Activated CD8-positive, alpha-beta memory T cell treated with anti-CD3 and anti-CD28 coated beads for 48 hours (primary cell): Measurements from ENCODE around the gene C3orf52.

Experiments
- DNase-seq, 3 experiments: peaks; one replicate each; pipeline ENCODE4 v3.0.0-alpha.2; 2020; ENCODE audit warnings: low read depth in 2 of 3, low spot score in 2 of 3

The C3orf52 gene

DNA sequence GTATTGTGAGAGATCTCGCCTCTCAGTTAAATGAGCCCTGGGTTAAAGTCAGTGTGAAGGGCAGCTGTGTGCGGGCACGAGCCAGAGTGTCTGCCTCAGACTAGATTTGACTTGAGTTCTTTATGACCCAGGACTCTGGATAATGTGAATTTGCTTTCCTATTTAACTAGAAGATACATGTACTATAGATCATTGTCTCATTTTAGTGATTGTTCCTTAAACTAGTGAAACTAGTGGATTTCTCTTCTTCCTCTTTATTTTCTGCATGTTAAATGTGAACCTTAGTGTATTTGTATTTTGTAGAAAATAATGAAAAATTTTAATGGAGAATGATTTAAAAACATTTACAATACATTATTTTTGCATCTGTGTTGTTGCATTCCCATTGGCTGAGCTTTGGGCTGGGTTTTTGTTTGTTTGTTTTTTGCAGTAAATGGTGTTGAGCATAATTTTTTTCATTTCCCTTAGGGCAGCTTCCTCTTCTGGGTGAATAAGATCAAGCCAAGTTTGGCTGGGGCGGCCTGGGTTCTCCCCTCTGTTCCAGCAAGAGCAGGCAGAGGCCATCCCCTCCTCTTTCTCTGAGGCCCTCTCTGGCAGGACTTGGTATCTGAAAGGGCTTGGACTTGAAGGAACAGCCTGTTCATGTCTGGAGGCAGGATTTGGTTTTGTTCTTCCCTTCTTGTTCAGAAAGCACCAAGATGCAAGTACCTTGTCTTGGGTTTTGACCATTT is 31.8 kb downstream of the C3orf52 start:
- DNase-seq, result no peak

DNA sequence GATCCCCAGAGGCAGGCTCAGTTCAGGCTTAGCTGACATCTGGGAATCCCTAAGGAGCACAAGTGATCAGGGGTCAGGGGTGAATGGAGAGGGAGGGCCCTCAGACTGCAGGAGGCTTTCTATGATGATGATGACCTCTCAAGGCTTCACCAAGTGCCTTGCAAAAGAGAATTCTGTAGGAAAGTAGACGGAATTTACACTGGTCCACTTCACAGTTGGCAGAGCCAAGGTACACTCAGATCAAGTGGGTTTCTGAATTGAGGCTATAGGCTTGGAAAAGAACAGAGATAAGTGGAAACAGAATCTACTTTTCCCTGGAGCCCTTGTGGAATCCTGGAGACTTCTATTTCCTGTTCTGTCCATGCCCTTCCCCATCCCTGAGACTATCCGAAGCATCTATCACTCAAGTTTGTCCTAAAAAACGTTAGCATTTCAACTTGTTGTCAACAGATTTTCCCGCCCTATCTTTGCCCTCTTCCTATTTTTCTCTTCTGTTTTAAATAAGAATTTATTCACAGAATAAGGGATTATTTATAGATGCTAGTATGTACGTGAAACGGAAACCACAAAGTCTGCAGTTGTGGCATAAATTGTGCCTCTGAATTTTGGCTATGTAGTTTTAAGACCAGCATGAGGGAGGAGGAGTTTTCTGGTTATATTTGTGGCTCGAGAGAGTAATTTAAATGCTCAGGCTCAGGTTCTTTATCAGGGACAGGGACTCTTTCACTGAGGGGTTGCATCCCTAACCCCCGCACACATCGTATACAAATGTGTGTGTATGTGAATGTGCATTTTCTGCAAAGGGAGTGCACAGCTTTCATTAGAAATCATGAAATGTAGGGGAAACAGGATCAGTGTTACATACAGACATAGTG is 34.0 kb downstream of the C3orf52 start:
- no peak for DNase-seq

DNA sequence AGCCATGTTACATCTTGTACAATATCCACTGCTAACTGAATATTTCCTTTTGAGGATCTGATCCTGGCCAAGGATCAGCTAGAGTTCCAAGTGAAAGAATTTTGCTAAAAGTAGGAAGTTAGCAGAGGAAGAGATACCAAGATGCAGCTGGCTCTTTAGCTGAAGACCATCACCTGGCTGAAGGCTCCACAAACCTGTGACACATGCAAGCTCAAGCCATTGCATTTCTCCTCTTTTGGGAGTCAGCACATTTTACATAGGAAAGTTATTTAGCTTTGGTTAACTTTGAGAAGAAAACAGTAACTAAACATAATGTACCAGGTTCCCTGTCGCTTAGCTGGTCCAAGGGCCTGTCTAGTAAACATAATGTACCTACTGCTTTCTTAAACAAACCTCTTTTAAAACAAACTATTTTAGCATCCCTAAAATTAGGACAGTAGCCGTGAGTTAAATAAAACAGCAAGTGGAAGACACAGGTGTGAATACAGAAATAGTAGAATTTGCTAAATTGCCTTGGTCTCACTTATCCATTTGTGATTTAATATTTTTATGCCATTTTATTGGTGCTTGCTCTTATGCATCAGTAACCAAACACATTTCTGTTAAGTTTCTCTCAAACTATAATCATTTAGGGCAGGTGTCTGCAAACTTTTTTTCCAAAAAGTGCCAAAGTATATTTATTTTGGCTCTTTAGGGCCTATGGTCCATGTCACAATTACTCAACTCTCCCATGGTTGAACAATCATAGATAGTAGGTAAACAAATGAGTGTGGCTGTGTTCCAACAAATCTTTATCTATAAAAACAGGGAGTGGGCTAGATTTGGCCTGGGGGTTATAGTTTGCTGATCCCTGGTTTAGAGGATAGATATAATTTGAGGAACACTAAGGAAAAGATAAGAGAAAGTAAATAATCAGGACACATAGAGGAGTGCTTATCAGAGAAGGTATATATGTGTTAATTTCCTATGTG is 35.7 kb downstream of the C3orf52 start:
- DNase-seq, result no peak

DNA sequence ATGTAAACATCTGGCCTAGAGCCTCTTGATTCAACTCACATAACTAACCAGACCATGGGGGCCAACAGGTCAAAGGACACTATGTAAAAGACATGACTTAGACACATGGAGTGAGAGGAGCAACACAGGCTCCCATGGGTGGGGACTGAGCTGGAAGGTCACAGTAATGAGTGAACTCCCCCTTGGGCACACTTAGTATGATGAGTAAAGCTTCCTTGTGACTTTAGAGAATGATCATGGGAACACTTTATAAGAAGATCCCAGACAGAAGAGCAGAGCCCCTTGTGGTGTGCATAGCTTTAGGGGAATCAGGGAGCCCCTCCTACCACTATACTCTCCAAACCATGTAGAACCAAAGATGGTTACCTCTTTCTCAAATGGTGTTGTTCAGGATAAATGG is 36.7 kb downstream of the C3orf52 start:
- DNase-seq, result no peak

DNA sequence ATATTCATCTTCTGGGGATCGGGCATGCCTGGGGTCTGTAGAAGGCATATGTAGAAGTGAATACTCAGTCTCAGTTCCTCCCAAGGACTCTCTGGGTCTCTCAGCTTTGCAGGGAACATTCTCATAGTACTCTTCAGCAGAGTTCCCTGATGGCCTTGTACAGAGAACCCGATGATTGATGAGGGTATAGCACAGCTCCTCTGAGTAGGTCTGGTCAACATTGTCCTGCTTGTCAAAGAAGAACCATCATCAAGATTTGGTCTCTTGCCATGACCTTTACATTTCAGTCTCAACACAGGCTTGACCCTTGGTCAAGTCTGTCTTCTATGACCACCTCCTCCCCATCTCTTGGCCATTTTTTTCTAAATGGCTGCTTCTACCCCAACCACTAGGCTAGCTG is 37.4 kb downstream of the C3orf52 start:
- no peak for DNase-seq

DNA sequence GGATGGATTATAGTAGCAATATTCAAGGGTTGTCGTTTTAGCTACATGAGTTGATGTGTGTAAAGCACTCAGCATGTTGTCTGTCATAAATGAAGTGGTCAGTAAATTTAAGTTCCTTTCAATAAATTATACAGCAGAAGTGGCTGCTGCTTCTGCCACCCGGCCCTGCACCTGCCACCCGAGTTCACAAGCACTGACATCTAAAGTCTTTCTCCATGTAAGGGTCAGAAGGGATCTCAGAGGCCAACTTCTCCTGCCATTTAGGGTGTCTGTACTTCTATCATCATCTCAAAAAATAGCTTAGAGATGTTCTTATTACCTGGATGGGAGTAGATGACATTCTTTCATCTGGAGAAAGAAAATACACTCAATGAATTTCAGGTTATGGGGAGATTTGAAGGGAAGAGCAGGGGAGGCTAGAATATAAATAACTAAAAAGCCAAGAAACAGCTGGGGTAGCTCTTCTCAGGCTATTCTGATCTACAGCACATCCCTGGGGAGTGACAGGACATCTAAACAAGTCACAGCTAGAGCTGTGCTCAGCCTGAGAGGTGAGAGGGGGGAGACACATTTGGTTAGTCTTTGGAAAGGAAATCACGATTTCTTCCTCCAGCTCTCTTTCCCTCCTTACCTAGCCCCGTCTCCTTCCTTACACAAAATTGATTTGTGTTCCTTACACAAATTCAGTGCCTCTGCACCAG is 38.9 kb downstream of the C3orf52 start:
- no peak for DNase-seq

GRCh38 chr3:112126511-112126911 is 40.3 kb downstream of the C3orf52 start:
- no peak for DNase-seq

- no peak for DNase-seq
Observed at GRCh38 chr3:112127522-112128494, 41.6 kb downstream of the C3orf52 start.

DNA sequence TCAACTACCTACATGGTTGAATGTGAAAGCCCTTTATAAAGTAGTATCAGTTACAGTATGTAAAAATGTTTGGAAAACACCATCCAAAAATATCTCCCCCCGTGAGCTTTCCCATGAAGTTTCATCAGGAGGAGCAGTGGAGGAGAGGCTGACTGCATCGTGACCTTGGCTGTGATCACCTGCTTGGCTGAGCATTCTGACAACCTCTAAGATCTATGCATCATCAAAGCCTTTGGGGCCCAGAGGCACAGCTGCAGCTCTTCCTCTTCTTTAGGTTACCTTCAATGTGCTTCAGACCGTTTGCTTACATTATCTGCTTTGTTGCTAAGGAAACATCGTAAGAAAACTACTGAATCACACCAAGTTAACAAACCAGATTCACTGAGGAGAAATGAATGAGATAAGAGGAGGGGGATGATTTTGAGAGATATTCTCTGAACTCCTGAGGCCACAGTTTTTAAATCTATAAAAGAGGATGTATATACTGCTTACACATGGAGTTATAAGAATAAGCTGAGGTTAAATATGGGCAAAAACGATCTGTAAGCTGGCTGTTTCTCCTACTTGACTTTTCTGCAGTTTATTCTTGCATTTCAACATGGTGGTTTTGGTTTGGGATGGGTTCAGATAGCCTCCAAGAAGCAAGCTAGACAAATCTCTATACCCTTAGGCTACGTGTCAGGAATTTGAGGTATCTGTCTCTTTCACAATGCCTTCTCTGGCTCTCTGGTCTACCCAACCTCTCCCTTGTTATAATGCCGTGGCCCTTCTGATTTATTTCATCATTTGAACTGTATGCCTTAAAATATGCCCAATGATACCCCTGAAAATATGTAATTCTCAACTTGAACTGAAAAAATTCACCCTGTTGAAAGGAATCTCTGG is 42.9 kb downstream of the C3orf52 start:
- no peak for DNase-seq

GRCh38 chr3:112129925-112130637 is 43.9 kb downstream of the C3orf52 start:
- DNase-seq, result no peak

GRCh38 chr3:112130638-112130993 is 44.4 kb downstream of the C3orf52 start:
- DNase-seq, result no peak

DNA sequence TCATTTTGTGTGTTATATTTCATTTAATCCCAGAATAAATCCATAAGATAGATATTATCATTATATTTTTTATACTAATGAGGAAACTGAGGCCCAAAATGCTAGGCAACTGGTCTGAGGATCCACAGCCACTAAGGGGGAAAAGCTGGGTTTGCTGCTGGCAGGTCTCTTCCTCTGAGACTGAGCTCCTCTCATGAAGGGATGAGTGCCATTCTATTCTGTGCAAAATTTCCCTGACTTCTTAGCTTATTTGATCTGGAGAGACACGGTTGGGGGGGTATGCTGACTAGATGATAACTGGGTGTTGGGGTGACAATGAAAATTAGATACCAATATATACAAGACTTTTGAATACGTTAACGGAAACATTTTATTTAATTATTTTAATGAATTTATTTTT is 44.9 kb downstream of the C3orf52 start:
- DNase-seq, result no peak

DNA sequence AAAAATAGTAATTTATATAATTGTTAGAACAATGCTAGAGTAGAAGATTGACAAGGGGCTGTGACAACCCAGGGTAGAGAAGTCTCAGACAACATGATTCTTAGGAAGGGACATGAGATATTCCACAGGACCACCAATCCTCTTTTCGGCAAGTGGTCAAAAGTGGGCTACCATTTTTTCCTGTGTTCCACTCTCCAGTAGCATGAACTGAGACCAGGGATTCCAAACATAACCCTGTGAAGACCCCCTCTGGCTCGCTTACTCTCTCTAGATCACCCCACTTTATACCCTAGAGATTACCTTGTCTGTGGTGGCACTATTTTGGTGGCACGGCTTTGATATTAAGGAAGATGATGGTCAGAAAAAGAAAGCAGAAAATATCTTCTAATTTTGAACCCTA is 45.9 kb downstream of the C3orf52 start:
- no peak for DNase-seq

- DNase-seq, result no peak
Observed at GRCh38 chr3:112132554-112132953, 46.4 kb downstream of the C3orf52 start.

DNA sequence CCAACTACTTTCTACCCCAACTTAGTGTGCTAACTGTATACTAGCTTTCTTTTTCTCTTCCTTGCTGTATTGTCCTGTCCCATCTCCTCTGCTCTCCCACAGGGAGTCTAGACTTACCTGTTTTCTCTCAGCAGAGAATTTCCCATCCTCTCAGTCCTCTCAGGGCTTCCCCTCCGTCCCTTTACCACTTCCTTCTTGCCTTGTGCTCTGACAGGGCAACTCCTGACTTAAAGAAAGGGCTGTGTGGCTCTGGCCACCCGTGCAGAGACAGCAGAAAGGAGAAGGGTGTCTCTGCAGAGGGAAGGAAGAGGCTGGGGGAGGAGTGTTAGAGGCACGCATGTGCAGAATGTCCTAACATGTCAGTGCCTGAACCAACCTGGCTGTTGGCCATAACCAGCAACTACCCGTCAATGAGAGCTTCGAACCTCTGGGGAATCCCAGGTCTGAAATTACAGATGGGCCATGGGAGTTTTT is 46.8 kb downstream of the C3orf52 start, which contains the start of gene GCSAM:
Gene GCSAM, minus strand, starts transcription at position 274 of the 474 bp plus-strand sequence. Its CDS starts 128 bp downstream, at position 146.
- peak in 1 of 3 experiments; percentile 18 for DNase-seq

GRCh38 chr3:112133626-112134334 is 47.6 kb downstream of the C3orf52 start:
- DNase-seq, result no peak
